Psoas muscle (tissue), 8 donors: ENCODE measurements around the gene MACROH2A1. TPM values are rescaled to one million over a fixed set of nuclear protein-coding genes. Genes with fewer than 3 reads are reported as not detected.
A peak's percentile ranks its signal among the peaks of the same experiment; 100 is the strongest.

Source experiments
- ATAC-seq, 4 donors: fragments of 200-7000 bp; cut with Tn5 transposase; one replicate each; pipeline ENCODE4 v1.9.1; 2020; ENCODE audit warnings: moderate library complexity in 3 of 4, mild to moderate bottlenecking in 2 of 4
- DNase-seq, 2 donors: peaks; one replicate each; pipeline ENCODE4 v3.0.0-alpha.2; 2020
- H3K27ac ChIP-seq: fragments of 200-600 bp; one replicate; pipeline ENCODE4 v1.8.0; 2022
- H3K27me3 ChIP-seq, 3 donors: fragments of 200-600 bp in 1 of 3; one replicate each; pipeline versions ENCODE4 v1.6.1 to v1.8.0; 2013 to 2022; ENCODE audit warnings: low read length in 2 of 3, mild to moderate bottlenecking in 2 of 3, moderate library complexity in 1 of 3; ENCODE audit not compliant: insufficient read depth in 3 of 3
- H3K36me3 ChIP-seq, 2 donors: fragments of 200-600 bp in 1 of 2; one replicate each; pipeline versions ENCODE4 v1.6.1 to v1.8.0; 2013 to 2022; ENCODE audit warnings: low read depth in 1 of 2, mild to moderate bottlenecking in 1 of 2, moderate library complexity in 1 of 2; ENCODE audit not compliant: insufficient read depth in 1 of 2
- H3K4me1 ChIP-seq: fragments of 200-600 bp; one replicate; pipeline ENCODE4 v1.8.0; 2022
- H3K4me3 ChIP-seq: fragments of 200-600 bp; one replicate; pipeline ENCODE4 v1.8.0; 2022; ENCODE audit warnings: mild to moderate bottlenecking
- H3K9me3 ChIP-seq: fragments of 200-600 bp; one replicate; pipeline ENCODE4 v1.8.0; 2022
- WGBS, 3 donors: extraction: QIAGEN DNeasy Blood & Tissue Kit; methylation state at CpG; one replicate each; pipeline versions ENCODE4 v1.1.6 to v1.1.7; 2013; 5-methylcytosine and 5-hydroxymethylcytosine counted together
- intact Hi-C, 2 donors: fragments of 100-400 bp; cut with DNase I; formaldehyde crosslinking; loops; one replicate each; pipeline versions ENCODE4 v1.11.0 to v1.14.2; 2022
- polyA plus RNA-seq, 3 donors: library from polyadenylated mRNA; stranded (reverse); fragments of 200-250 nt; gene quantifications; one replicate each; pipeline ENCODE4 v1.2.3, GENCODE V29; 2013
- total RNA-seq, 4 donors: library from RNA; stranded (reverse); fragmentation: NEBNext Ultra II Directional in 2 of 4; extraction: Animal tissue kit (Norgen Biotek cat#: 25700) in 2 of 4; gene quantifications; one replicate each; pipeline versions ENCODE4 v1.2.1 to v1.2.4, GENCODE V29; 2021 to 2023
- TF ChIP-seq, protein P1 (sequence below): fragments of 200-600 bp; IDR thresholded peaks from one replicate; pipeline ENCODE4 v1.8.0; 2022; ENCODE audit warnings: antibody characterized with exemption
- donor health status: healthy with polysubstance abuse.
- donor health status: DM: no; HTN: no; CAD: no; lungs with moderate emphysema.
- donor health status: Bipolar disorder and iron deficiency.
- donor health status: healthy.
- donor health status: DM: yes; HTN: yes; CAD: no.
- donor health status: DM: no; HTN: no; CAD: no.
- donor health status: DM: no; HTN: no; CAD: no.
- donor health status: DM: yes; HTN: yes; CAD: no.

Gene MACROH2A1
- total and polyA plus RNA-seq, 7 donors = 57.8 to 127 (median 85.7) TPM

DNA sequence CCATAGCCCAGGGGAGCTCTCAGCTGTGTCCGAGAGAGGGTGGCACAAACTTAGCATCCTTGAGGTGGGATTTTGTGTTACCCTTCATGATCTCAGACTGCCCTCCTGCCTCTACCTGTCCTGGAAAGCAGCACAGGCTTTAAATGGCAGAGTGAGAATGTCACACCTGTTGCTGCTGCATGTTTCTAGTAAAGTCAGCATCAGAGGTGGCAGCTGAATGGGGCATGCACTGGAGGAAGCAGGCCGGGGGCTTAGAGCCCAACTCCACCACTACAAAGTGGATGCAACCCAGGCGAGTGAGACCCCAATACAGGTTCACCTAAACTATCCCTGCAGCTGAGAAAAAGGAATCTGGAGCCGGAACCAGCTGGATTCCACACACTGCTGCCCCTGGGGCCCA is 51.6 kb downstream of the MACROH2A1 start:
- 93 to 98% (median 94%) methylated on average over 4 of the region's 4 CpGs for WGBS, 3 donors
- no peak overlapping the region for H3K27ac ChIP-seq
- no peaks in the 10 kb centered on the region for H3K9me3 ChIP-seq
- DNase-seq (no peak), ATAC-seq (no peak)
- H3K27me3 ChIP-seq = no peaks in the 10 kb centered on the region
- no peak overlapping the region for H3K4me3 ChIP-seq
- intact Hi-C loops = no loop called here
- TF ChIP-seq, protein P1, sequence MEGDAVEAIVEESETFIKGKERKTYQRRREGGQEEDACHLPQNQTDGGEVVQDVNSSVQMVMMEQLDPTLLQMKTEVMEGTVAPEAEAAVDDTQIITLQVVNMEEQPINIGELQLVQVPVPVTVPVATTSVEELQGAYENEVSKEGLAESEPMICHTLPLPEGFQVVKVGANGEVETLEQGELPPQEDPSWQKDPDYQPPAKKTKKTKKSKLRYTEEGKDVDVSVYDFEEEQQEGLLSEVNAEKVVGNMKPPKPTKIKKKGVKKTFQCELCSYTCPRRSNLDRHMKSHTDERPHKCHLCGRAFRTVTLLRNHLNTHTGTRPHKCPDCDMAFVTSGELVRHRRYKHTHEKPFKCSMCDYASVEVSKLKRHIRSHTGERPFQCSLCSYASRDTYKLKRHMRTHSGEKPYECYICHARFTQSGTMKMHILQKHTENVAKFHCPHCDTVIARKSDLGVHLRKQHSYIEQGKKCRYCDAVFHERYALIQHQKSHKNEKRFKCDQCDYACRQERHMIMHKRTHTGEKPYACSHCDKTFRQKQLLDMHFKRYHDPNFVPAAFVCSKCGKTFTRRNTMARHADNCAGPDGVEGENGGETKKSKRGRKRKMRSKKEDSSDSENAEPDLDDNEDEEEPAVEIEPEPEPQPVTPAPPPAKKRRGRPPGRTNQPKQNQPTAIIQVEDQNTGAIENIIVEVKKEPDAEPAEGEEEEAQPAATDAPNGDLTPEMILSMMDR = no peak
- H3K4me1 ChIP-seq = no peaks in the 10 kb centered on the region
- H3K36me3 ChIP-seq = peaks cover 19 to 84% of the 10 kb centered on the region in 2 donors

DNA sequence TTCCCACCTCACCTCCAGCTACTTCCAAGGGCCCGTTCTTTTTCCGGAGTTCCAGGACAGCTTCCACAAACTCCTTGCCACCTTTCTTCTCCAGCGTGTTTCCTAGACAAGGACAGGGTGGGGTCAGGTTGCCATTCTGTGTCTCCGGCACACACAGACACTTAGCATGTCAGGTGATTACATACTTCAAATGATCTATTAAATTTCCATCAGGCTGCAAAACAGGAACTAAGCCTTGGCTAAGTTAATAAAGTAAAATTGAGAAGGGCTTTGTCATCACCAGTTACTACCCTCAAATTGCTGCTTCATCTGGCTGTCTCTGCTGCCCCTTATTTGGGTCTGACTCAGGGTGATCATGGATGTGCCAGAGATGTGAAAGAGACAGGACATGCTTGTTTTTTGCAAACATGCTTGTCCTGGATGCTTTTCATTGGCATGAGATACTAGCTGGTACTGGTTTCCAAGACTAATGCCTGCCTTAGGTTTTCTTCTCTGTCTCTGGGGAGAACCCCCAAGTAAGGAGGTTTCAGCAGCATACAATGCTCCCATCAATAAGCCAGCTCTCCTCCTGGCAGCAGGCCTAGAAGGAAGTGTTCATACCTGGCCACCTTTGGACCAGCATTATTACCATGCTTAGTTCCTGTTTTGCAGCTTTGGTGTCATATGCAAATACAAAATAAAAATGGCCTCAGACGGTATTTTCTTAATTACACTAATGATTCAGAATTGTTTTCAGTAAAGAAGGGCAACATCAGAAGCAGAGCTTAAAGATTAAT is 52.9 kb downstream of the MACROH2A1 start:
- H3K36me3 ChIP-seq = peaks cover 26 to 90% of the 10 kb centered on the region in 2 donors
- no peaks in the 10 kb centered on the region for H3K27me3 ChIP-seq
- H3K4me3 ChIP-seq = no peak overlapping the region
- no peak for DNase-seq
- H3K27ac ChIP-seq = no peak overlapping the region
- no peak for ATAC-seq
- TF ChIP-seq, protein P1 = no peak
- no peaks in the 10 kb centered on the region for H3K4me1 ChIP-seq
- no peaks in the 10 kb centered on the region for H3K9me3 ChIP-seq
- WGBS, 3 donors = 91 to 95% (median 92%) methylated on average over 5 of the region's 5 CpGs
- intact Hi-C loops = no loop called here

DNA sequence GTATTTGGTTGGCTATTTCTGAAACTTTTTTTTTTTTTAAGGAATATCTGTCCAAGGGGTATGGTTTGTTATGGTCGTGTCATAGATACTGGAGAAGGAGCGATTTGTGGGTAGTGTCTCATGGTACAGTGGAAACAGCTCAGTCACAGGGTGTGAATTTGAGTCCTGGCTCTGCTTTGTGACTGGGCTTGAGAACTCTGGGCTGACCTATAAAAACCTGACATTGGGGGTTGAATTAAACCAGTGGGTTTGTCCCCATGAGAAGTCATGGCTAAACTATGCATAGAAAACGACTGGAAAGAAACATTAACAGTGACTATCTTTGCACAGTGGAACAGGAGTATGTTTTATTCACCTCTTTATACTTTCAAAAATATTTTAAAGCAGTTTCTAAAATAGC is 54.7 kb downstream of the MACROH2A1 start:
- intact Hi-C loops = no loop called here
- WGBS, 3 donors = 75 to 90% (median 83%) methylated on average over 3 of the region's 3 CpGs
- TF ChIP-seq, protein P1 = no peak
- Histone ChIP-seq H3K36me3 (peaks cover 24 to 91% of the 10 kb centered on the region in 2 donors), H3K27ac (no peak overlapping the region), H3K4me1 (no peaks in the 10 kb centered on the region), H3K9me3 (no peaks in the 10 kb centered on the region), H3K4me3 (no peak overlapping the region), H3K27me3 (no peaks in the 10 kb centered on the region)
- DNase-seq (no peak), ATAC-seq (no peak)

DNA sequence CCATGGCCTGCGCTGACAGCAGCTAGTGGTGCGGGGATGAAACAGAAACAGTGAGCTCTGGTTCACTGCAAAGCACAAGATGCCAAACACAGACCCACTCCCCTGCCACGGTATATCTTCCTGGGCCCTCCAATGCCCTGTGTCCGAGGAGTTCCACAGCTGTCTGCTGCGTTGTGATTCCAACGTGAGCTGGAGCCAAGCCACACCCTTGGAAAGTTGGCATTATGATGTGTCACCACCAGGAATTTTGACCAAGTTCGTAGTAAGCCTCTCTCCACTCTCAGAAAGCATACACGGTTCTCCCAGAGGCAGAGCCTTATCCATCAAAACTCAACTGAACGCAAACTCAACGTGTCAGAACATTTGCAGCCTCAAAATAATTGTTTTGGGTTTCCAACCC is 55.6 kb downstream of the MACROH2A1 start:
- 44 to 50% (median 45%) methylated on average over 10 of the region's 10 CpGs for WGBS, 3 donors
- H3K9me3 ChIP-seq = no peaks in the 10 kb centered on the region
- no peak overlapping the region for H3K4me3 ChIP-seq
- H3K4me1 ChIP-seq = no peaks in the 10 kb centered on the region
- TF ChIP-seq, protein P1 = no peak
- no peak overlapping the region for H3K27ac ChIP-seq
- DNase-seq (no peak), ATAC-seq (peak in 3 of 4 donors; percentile 41 to 75 (median 67))
- no peaks in the 10 kb centered on the region for H3K27me3 ChIP-seq
- intact Hi-C loops = no loop called here
- H3K36me3 ChIP-seq = peaks cover 24 to 93% of the 10 kb centered on the region in 2 donors

DNA sequence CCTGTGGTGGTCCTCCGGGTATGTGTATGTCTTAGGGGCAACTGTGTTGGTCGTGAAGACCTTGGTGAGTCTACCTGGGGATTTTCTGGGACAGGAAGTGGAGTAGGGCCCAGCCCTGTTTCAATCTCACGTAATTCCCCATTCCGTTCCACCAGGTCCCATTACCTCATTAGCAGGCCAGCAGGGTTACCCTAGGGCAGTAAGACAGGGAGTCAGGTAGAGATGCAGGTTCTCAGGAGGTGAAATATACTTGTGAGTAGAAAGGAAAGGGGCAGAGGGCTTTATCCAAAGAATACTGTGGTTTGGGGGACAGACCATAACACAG is 56.5 kb downstream of the MACROH2A1 start:
- ATAC-seq (no peak), DNase-seq (no peak)
- no peaks in the 10 kb centered on the region for H3K4me1 ChIP-seq
- WGBS, 3 donors = 92 to 96% (median 93%) methylated on average over 4 of the region's 4 CpGs
- TF ChIP-seq, protein P1 = no peak
- no peaks in the 10 kb centered on the region for H3K9me3 ChIP-seq
- no peak overlapping the region for H3K27ac ChIP-seq
- no peaks in the 10 kb centered on the region for H3K27me3 ChIP-seq
- no peak overlapping the region for H3K4me3 ChIP-seq
- H3K36me3 ChIP-seq = peaks cover 24 to 99% of the 10 kb centered on the region in 2 donors
- intact Hi-C loops = no loop called here
